CD14-positive monocyte (primary cell): ENCODE measurements around the gene SPINK7. TPM values are rescaled to one million over a fixed set of nuclear protein-coding genes. Genes with fewer than 3 reads are reported as not detected.

Experiments
- DNase-seq, 3 donors: peaks; one replicate each; pipeline ENCODE4 v3.0.0-alpha.2; 2011 to 2022
- H2AFZ ChIP-seq: 2 replicates; pipeline ENCODE4 v1.6.0; 2012; ENCODE audit warnings: mild to moderate bottlenecking, low read depth, low read length, inconsistent platforms; ENCODE audit not compliant: insufficient read depth, poor library complexity, severe bottlenecking
- H3K27ac ChIP-seq, 2 donors: 1 replicate in 1 of 2; 2 replicates in 1 of 2; pipeline ENCODE4 v1.5.1; 2012 to 2013; ENCODE audit warnings: low read length in 2 of 2, control low read depth in 1 of 2, inconsistent platforms in 1 of 2, low read depth in 1 of 2, mild to moderate bottlenecking in 1 of 2
- H3K27me3 ChIP-seq, 2 donors: one replicate each; pipeline versions ENCODE4 v1.6.0 to v1.6.1; 2011 to 2013; ENCODE audit warnings: low read length in 2 of 2; ENCODE audit not compliant: control insufficient read depth in 2 of 2, insufficient read depth in 2 of 2
- H3K36me3 ChIP-seq, 2 donors: replicated peaks in 1 of 2; 1 replicate in 1 of 2; 2 replicates in 1 of 2; pipeline versions ENCODE4 v1.5.1 to v1.6.1; 2012 to 2013; ENCODE audit warnings: low read length in 2 of 2, control low read depth in 1 of 2, inconsistent platforms in 1 of 2, mild to moderate bottlenecking in 1 of 2; ENCODE audit not compliant: insufficient read depth in 2 of 2, control insufficient read depth in 1 of 2
- H3K4me1 ChIP-seq, 2 donors: 1 replicate in 1 of 2; 2 replicates in 1 of 2; pipeline versions ENCODE4 v1.5.1 to v1.6.1; 2012 to 2013; ENCODE audit warnings: low read length in 2 of 2, control low read depth in 1 of 2, inconsistent platforms in 1 of 2, mild to moderate bottlenecking in 1 of 2, moderate library complexity in 1 of 2; ENCODE audit not compliant: insufficient read depth in 2 of 2, control insufficient read depth in 1 of 2
- H3K4me2 ChIP-seq: replicated peaks from 2 replicates; pipeline ENCODE3; 2012; ENCODE audit warnings: low read length, moderate library complexity, mild to moderate bottlenecking; ENCODE audit not compliant: poor library complexity, severe bottlenecking; ENCODE audit errors: extremely low read depth
- H3K4me3 ChIP-seq, 3 experiments: fragments of 200-600 bp in 1 of 3; sonication (generic) in 1 of 3; replicated peaks in 1 of 3; 1 replicate in 2 of 3; 2 replicates in 1 of 3; pipeline ENCODE4 v1.5.1; 2011 to 2013; ENCODE audit warnings: low read length in 3 of 3, mild to moderate bottlenecking in 3 of 3, control low read depth in 2 of 3, low read depth in 2 of 3, inconsistent platforms in 1 of 3, moderate library complexity in 1 of 3
- H3K79me2 ChIP-seq: 2 replicates; pipeline ENCODE4 v1.6.0; 2012; ENCODE audit warnings: mild to moderate bottlenecking, control low read depth, inconsistent platforms, low read length, moderate library complexity; ENCODE audit not compliant: insufficient read depth
- H3K9ac ChIP-seq: 2 replicates; pipeline ENCODE4 v1.6.0; 2017; ENCODE audit warnings: low read length, mild to moderate bottlenecking; ENCODE audit not compliant: insufficient read depth, poor library complexity, severe bottlenecking
- H3K9me3 ChIP-seq, 2 donors: replicated peaks in 1 of 2; 1 replicate in 1 of 2; 2 replicates in 1 of 2; pipeline versions ENCODE4 v1.5.1 to v1.6.1; 2012 to 2013; ENCODE audit warnings: low read length in 2 of 2, control low read depth in 1 of 2; ENCODE audit not compliant: control insufficient read depth in 1 of 2, insufficient read depth in 1 of 2
- H4K20me1 ChIP-seq: 2 replicates; pipeline ENCODE4 v1.6.0; 2012; ENCODE audit warnings: mild to moderate bottlenecking, low read length, control low read depth, moderate library complexity; ENCODE audit not compliant: insufficient read depth
- H3K27ac Mint-ChIP-seq, 7 donors: one replicate each; pipeline ENCODE4 v1.8.0; 2020; ENCODE audit warnings: mild to moderate bottlenecking in 7 of 7, mixed read lengths in 7 of 7, moderate library complexity in 6 of 7, inconsistent platforms in 2 of 7
- H3K27me3 Mint-ChIP-seq, 3 donors: one replicate each; pipeline ENCODE4 v1.8.0; 2021 to 2022; ENCODE audit warnings: low read depth in 3 of 3, mild to moderate bottlenecking in 3 of 3, mixed read lengths in 3 of 3, moderate library complexity in 3 of 3, inconsistent platforms in 1 of 3
- H3K36me3 Mint-ChIP-seq, 2 donors: one replicate each; pipeline ENCODE4 v1.8.0; 2020; ENCODE audit warnings: mixed read lengths in 2 of 2, inconsistent platforms in 1 of 2, mild to moderate bottlenecking in 1 of 2
- H3K4me1 Mint-ChIP-seq: one replicate; pipeline ENCODE4 v1.8.0; 2020; ENCODE audit warnings: mild to moderate bottlenecking, mixed read lengths
- H3K4me3 Mint-ChIP-seq, 2 donors: one replicate each; pipeline ENCODE4 v1.8.0; 2020; ENCODE audit warnings: mild to moderate bottlenecking in 2 of 2, mixed read lengths in 2 of 2, moderate library complexity in 1 of 2
- H3K9me3 Mint-ChIP-seq, 7 donors: one replicate each; pipeline ENCODE4 v1.8.0; 2020 to 2022; ENCODE audit warnings: mixed read lengths in 7 of 7, mild to moderate bottlenecking in 6 of 7, moderate library complexity in 6 of 7, inconsistent platforms in 2 of 7
- CTCF ChIP-seq: fragments of 200-600 bp; IDR thresholded peaks from one replicate; pipeline ENCODE4 v1.8.0; 2022; ENCODE audit warnings: antibody characterized with exemption, mild to moderate bottlenecking
- WGBS: methylation state at CpG from one replicate; pipeline ENCODE4 v1.1.5; 2013; ENCODE audit warnings: missing lambda C conversion rate; ENCODE audit not compliant: insufficient coverage; 5-methylcytosine and 5-hydroxymethylcytosine counted together
- intact Hi-C, 2 donors: fragments of 100-400 bp; cut with micrococcal nuclease; formaldehyde crosslinking; loops; one replicate each; pipeline versions ENCODE4 v1.15.0 to v1.15.1; 2023
- polyA plus RNA-seq, 3 donors: library from polyadenylated mRNA; depleted of rRNA in 1 of 3; unstranded in 2 of 3; stranded (reverse) in 1 of 3; fragments of 300-500 nt in 2 of 3; fragments of >200 nt in 1 of 3; fragmentation: Illumina TruSeq in 2 of 3; gene quantifications; 1 replicate in 2 of 3; 2 replicates in 1 of 3; pipeline ENCODE4 v1.2.3, GENCODE V29; 2012 to 2021

SPINK7 gene
- polyA plus RNA-seq, 3 donors, result not detected

- H3K4me1 Mint-ChIP-seq, result no peaks in the 10 kb centered on the region
- Histone ChIP-seq H3K36me3 (no peaks in the 10 kb centered on the region), H4K20me1 (no peaks in the 10 kb centered on the region), H3K9me3 (peaks cover 0 to 2% of the 10 kb centered on the region in 2 donors), H2AFZ (no peak overlapping the region), H3K4me1 (no peaks in the 10 kb centered on the region), H3K27me3 (no peaks in the 10 kb centered on the region), H3K79me2 (no peaks in the 10 kb centered on the region), H3K27ac (no peak overlapping the region), H3K4me2 (no peak overlapping the region), H3K9ac (no peak overlapping the region), H3K4me3 (no peak overlapping the region)
- TF ChIP-seq CTCF, result no peak
- H3K27ac Mint-ChIP-seq, result no peak overlapping the region
- no peak overlapping the region for H3K4me3 Mint-ChIP-seq
- H3K27me3 Mint-ChIP-seq, result peaks cover 0 to 2% (median 0%) of the 10 kb centered on the region in 3 donors
- intact Hi-C loops, result no loop called here
- peaks cover 4 to 16% (median 12%) of the 10 kb centered on the region in 7 donors for H3K9me3 Mint-ChIP-seq
- no CpG with 5 or more reads among the region's 1 CpG for WGBS
- no peaks in the 10 kb centered on the region for H3K36me3 Mint-ChIP-seq
- DNase-seq, result no peak
These were observed 5.8 kb upstream of the SPINK7 start for GRCh38 chr5:148306446-148306845.

GRCh38 chr5:148309019-148309418, 3.2 kb upstream of the SPINK7 start:
- no peaks in the 10 kb centered on the region for H3K27me3 ChIP-seq
- no peaks in the 10 kb centered on the region for H3K4me1 ChIP-seq
- no peak overlapping the region for H3K4me3 ChIP-seq
- Mint-ChIP-seq H3K27me3 (peaks cover 0 to 2% (median 0%) of the 10 kb centered on the region in 3 donors), H3K4me3 (no peak overlapping the region), H3K27ac (no peak overlapping the region), H3K36me3 (no peaks in the 10 kb centered on the region), H3K4me1 (no peaks in the 10 kb centered on the region), H3K9me3 (peaks cover 4 to 16% (median 12%) of the 10 kb centered on the region in 7 donors)
- H4K20me1 ChIP-seq, result no peaks in the 10 kb centered on the region
- 82% methylated on average over 3 of the region's 3 CpGs for WGBS
- no peaks in the 10 kb centered on the region for H3K36me3 ChIP-seq
- DNase-seq, result no peak
- H3K9me3 ChIP-seq, result peaks cover 0 to 2% of the 10 kb centered on the region in 2 donors
- H3K79me2 ChIP-seq, result no peaks in the 10 kb centered on the region
- no peak for TF ChIP-seq CTCF
- no peak overlapping the region for H2AFZ ChIP-seq
- H3K4me2 ChIP-seq, result no peak overlapping the region
- no peak overlapping the region for H3K27ac ChIP-seq
- intact Hi-C loops, result no loop called here
- H3K9ac ChIP-seq, result no peak overlapping the region
